ENCODE data around the gene FGF3. TPM values are rescaled to one million over a fixed set of nuclear protein-coding genes. Genes with fewer than 3 reads are reported as not detected.

The FGF3 gene
- total RNA-seq, 4 donors from 2014 or later: not detected

GRCh38 chr11:69862797-69863543 lies 43.8 kb upstream of the FGF3 start:
- 98% methylated on average over 8 of the region's 12 CpGs for WGBS

DNA sequence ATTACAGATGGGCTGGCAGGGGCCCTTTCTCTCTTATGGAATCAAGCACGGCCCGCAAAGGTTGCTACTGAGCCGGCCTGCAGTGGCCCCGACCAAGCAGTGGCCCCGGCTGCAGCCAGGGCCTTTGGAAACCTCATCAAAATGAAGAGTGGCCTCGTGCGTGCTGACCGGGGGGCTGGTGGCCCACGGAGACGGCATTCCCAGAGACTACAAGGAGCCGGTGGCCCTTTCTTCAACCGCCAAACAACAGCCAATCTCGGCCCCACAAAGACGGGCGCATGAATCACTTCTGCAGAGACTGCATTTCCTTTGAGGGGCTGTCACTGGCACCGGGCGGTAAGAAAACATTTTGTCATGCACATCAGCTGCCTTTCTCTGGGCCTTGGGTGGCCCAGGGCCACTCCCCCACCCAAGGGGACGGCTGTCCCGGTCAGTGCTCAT lies 43.1 kb upstream of the FGF3 start:
- peaks cover 0 to 4% (median 0%) of the 10 kb centered on the region in 4 donors for H3K9me3 ChIP-seq
- peaks cover 0 to 78% (median 0%) of the 10 kb centered on the region in 4 donors for H3K27me3 ChIP-seq
- no peak overlapping the region for H3K27ac ChIP-seq (replicated peaks in 1 of 4)
- TF ChIP-seq, protein P1, sequence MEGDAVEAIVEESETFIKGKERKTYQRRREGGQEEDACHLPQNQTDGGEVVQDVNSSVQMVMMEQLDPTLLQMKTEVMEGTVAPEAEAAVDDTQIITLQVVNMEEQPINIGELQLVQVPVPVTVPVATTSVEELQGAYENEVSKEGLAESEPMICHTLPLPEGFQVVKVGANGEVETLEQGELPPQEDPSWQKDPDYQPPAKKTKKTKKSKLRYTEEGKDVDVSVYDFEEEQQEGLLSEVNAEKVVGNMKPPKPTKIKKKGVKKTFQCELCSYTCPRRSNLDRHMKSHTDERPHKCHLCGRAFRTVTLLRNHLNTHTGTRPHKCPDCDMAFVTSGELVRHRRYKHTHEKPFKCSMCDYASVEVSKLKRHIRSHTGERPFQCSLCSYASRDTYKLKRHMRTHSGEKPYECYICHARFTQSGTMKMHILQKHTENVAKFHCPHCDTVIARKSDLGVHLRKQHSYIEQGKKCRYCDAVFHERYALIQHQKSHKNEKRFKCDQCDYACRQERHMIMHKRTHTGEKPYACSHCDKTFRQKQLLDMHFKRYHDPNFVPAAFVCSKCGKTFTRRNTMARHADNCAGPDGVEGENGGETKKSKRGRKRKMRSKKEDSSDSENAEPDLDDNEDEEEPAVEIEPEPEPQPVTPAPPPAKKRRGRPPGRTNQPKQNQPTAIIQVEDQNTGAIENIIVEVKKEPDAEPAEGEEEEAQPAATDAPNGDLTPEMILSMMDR (IDR thresholded peaks at IDR 0.05): no peak
- TF ChIP-seq EP300 (IDR thresholded peaks at IDR 0.05): no peak
- TF ChIP-seq POLR2A (IDR thresholded peaks at IDR 0.05; ENCODE audit: low read depth): no peak
- TF ChIP-seq POLR2AphosphoS5 (IDR thresholded peaks at IDR 0.05): no peak
- intact Hi-C loops (cut with DNase I): no loop called here
- H3K4me3 ChIP-seq: no peak overlapping the region
- no peak for DNase-seq (ENCODE audit: extremely low spot score)
- no peaks in the 10 kb centered on the region for H3K36me3 ChIP-seq
- WGBS: 80% methylated on average over 17 of the region's 19 CpGs
- no peaks in the 10 kb centered on the region for H3K4me1 ChIP-seq

More at GRCh38 chr11:69862797-69863543, 43.8 kb upstream of the FGF3 start:
- intact Hi-C loops (cut with DNase I): no loop called here
- TF ChIP-seq, protein P1 (IDR thresholded peaks at IDR 0.05): no peak
- TF ChIP-seq POLR2A (IDR thresholded peaks at IDR 0.05; ENCODE audit: low read depth) (no peak), POLR2AphosphoS5 (IDR thresholded peaks at IDR 0.05) (no peak), EP300 (IDR thresholded peaks at IDR 0.05) (no peak)
- peaks cover 0 to 4% (median 0%) of the 10 kb centered on the region in 4 donors for H3K9me3 ChIP-seq
- DNase-seq (ENCODE audit: extremely low spot score): no peak
- H3K4me3 ChIP-seq: no peak overlapping the region
- H3K36me3 ChIP-seq: no peaks in the 10 kb centered on the region
- H3K27ac ChIP-seq (replicated peaks in 1 of 4): no peak overlapping the region
- H3K27me3 ChIP-seq: peaks cover 0 to 81% (median 0%) of the 10 kb centered on the region in 4 donors
- H3K4me1 ChIP-seq: no peaks in the 10 kb centered on the region

DNA sequence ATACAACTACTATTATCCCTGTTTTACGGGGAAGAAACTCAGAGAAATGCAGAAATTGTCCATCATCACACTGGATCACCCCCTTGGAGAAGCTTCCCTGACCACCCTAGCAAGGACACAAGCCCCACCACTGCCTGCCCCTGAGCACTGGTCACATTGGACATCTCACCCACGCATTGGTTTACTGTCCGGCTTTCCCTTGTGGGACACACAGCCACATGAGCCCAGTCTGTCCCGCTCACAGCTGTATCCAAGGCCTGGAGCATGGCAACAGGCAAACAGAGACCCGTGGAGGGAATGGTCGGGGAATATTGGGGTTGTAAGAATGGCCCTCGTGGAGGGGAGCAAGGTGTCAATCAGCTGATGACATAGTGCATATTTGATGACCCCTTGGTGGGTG lies 42.7 kb upstream of the FGF3 start:
- 82% methylated on average over 7 of the region's 7 CpGs for WGBS
- no peaks in the 10 kb centered on the region for H3K4me1 ChIP-seq
- peaks cover 0 to 79% (median 0%) of the 10 kb centered on the region in 4 donors for H3K27me3 ChIP-seq
- no peak overlapping the region for H3K4me3 ChIP-seq
- no peak for TF ChIP-seq EP300 (IDR thresholded peaks at IDR 0.05)
- TF ChIP-seq POLR2A (IDR thresholded peaks at IDR 0.05; ENCODE audit: low read depth): no peak
- TF ChIP-seq, protein P1 (IDR thresholded peaks at IDR 0.05): no peak
- no peak for TF ChIP-seq POLR2AphosphoS5 (IDR thresholded peaks at IDR 0.05)
- peaks cover 0 to 4% (median 0%) of the 10 kb centered on the region in 4 donors for H3K9me3 ChIP-seq
- no peaks in the 10 kb centered on the region for H3K36me3 ChIP-seq
- DNase-seq (ENCODE audit: extremely low spot score): no peak
- intact Hi-C loops (cut with DNase I): no loop called here
- H3K27ac ChIP-seq (replicated peaks in 1 of 4): no peak overlapping the region

DNA sequence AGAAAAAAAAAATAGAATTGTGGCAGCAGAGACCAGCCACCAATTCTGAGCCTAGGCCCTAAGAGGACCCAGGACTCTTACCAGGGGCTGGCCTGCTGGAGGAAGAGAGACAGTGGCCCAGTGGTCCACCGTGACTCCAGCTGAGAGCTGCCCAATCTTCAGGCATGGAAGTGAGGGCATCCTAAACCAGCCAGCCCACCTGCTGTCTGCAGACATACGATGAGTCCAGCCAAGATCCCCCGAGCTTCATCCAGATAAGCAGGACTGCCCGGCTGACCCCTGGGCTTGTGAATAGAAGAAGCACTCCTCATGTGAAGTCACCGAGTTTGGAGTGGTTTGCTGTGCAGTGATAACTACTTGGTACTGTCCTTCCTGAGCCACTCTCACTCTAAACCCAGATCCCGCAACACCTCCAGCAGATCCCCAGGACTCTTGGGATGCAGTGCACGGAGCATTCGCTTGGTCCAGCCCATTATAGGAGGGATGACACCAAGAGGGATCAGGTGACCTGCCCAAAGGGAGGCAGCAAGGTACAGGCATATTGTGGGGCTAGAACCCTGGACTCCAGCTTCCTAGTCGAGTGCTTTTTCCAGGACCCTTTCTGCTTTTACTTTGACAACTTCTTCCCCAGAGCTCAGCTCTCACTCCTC lies 41.7 kb upstream of the FGF3 start:
- Histone ChIP-seq H3K27ac (replicated peaks in 1 of 4) (no peak overlapping the region), H3K36me3 (no peaks in the 10 kb centered on the region), H3K4me3 (no peak overlapping the region), H3K9me3 (peaks cover 0 to 4% (median 0%) of the 10 kb centered on the region in 4 donors), H3K4me1 (no peaks in the 10 kb centered on the region), H3K27me3 (peaks cover 0 to 70% (median 0%) of the 10 kb centered on the region in 4 donors)
- no peak for DNase-seq (ENCODE audit: extremely low spot score)
- intact Hi-C loops (cut with DNase I): no loop called here
- WGBS: 67% methylated on average over 9 of the region's 9 CpGs
- TF ChIP-seq EP300 (IDR thresholded peaks at IDR 0.05) (no peak), POLR2A (IDR thresholded peaks at IDR 0.05; ENCODE audit: low read depth) (no peak), POLR2AphosphoS5 (IDR thresholded peaks at IDR 0.05) (no peak)
- TF ChIP-seq, protein P1 (IDR thresholded peaks at IDR 0.05): no peak

Data from esophagus muscularis mucosa (tissue), 4 donors.